ENCODE data around the gene CFAP91.

CFAP91 gene

DNA sequence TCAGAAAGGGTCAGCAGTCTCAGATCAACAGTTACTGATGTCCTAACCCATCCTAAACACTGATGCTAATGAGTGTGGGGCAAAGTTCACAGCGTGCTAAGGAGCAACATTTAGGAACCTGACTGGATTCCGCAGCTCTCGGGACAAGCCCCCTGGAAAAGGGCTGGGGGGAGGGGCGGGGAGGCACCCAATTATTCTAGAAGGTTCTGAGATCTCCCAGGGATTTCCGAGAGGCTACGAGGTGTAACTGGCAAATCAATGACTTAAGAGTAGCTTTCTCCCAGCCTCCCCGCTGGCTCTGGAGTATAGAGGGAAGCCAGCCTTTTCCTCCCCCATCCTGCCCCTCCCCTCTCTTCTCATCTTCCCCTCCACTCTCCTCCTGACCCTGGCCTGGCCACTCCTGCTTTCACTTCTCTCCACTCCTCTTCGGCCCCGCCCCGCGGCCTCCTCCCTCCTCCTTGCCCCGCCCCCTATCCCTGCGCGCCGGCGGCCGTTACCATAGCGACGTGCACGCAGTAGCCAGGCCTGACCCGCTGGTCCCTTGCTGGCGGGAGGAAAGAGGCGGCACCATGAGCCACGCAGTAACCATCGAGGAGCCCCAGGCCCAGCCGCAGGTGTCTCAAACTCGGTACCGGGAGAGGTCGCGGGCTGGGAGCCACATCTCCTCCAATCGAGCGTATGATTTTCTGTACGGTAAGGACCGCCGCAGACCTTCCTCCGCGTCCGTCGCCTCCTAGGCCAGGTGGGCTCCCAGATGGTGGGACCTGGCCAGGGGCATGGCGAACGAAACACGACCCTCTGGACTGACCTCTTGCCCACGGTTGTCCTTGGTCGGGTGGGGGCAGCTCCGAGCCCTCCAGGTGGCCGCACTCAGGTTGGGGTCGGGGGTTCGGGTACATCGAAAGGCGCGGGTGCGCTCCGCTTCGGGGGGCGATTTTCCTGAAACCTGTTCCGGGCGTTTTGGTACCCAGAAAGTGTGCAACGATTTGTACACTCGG lies at the start of gene CFAP91:
TSS of gene CFAP91 (plus strand) at position 493 of the 998 bp plus-strand sequence. CDS start at position 570, 77 bp downstream.
- FAIRE-seq: no peak

- no peak for FAIRE-seq
Observed at GRCh38 chr3:119653876-119654275, 48.9 kb upstream of the CFAP91 start.

DNA sequence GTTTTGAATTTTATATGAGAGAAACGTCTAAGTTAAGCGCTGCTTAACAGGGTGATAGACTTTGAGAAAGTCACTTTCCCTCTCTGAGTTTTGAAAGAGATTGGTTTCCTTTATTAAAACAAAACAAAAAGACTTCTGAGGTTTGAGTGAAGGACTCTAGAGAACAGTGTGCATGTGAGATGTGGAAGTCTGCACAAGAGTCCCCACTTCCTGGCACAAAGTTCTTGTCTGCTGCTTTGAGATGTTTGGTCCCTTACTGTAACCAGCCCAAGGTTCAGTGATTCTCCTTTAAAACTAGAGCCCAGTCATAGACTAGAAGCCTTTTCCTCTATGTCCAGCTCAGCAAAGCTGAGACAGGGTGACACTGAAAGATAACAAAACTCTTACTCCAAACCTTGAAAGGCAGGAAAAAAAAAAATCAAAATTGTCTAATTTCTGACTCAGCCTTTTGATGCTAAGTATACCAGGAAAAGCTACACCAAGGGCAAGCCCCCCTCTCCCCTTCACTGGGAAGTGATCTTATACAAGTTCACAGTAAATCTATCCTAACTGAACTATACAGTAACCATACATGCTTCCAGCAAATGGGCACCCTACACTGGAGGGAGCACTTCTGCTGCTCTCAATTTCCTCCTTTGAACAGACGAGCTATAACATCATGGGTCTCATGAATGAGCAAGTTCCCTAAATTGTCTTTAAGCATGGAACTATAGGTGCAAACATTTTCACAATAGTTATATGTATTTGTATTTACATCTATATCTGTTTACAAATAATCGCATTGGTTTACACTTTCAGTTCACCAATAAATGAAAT lies 44.7 kb upstream of the CFAP91 start:
- no peak for FAIRE-seq

DNA sequence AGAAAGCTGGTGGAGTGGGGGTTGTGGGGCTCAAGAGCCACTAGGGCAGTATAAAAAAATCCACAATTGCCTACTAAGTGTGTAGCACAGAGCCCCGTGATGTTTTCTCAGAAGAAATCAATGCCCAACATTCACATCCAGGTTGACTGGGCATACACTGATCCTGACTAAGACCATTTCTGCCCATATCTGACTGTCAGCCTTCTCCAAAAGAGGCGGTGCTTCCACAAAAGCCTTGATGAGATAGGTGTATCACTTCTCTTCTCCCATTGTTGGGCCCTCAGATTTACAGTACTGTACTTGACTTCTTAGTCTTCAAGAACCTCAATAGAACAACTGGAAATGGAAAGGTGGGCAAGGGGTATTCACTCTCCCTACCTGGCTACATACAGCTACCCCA lies 43.8 kb upstream of the CFAP91 start:
- no peak for FAIRE-seq

GRCh38 chr3:119659606-119660291 lies 43.1 kb upstream of the CFAP91 start:
- FAIRE-seq: no peak

- no peak for FAIRE-seq
Observed at GRCh38 chr3:119660474-119661440, 42.1 kb upstream of the CFAP91 start, which contains the start of gene POPDC2. TSS of gene POPDC2 (minus strand) at chr3:119660589. CDS start at chr3:119660423, 166 bp downstream.

DNA sequence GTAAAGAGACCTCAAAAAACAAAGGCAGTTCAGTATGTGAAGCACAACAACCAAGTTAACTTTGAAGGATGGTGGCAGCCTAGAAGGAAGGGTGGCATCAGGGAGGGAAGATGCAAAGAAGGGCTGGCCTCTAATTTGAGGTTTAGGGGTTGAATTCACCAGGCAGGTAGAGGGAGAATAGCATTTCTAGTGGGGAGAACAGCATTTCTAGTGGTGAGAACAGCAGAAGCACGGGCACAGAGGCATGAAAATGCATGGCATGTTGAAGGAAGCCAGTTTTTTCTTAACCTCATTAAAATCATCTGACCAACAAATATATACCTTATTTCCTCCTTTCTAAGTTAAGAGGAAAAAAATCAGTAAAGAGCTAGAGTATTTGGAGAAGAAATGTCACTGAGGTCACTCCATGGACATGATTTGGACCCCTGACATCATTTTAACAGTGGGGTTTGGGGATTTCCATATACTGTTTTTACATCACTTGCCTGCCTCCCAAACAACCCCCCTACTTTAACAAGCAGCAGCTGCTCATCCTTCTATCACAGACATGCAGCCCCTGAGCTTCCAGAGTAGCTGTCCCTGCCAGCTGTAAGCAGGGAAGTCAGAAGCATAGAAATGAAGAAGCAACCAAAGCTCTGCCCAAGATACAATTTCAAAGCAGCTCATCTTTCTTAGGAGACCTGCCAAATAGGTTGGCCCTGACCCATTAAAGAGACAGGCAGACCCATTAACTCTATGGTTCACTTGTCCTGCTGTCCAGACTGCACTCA lies 40.0 kb upstream of the CFAP91 start:
- FAIRE-seq: no peak

GRCh38 chr3:119663885-119664284 lies 38.9 kb upstream of the CFAP91 start:
- no peak for FAIRE-seq

DNA sequence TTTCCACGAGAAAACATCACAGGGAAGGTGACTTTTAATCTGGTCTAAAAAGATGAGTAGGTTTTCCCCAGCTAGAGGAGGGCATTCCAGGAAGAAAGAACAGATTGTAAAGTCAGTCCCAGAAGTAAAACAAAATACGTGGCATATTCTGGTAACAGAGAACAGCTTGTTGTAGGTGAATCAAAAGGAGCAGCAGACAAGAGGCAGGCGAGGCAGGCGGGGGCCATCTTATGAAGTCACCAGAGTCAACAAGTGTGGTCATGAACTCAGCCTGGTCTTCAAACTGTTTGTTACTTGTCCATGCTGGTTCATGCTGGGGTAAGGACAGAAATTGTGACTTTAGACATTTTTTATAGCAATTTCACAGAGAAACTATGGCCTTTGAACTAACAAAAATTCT lies 38.5 kb upstream of the CFAP91 start:
- no peak for FAIRE-seq

GRCh38 chr3:119664850-119665379 lies 37.9 kb upstream of the CFAP91 start:
- no peak for FAIRE-seq

- FAIRE-seq: no peak
Observed at GRCh38 chr3:119665954-119666559, 36.8 kb upstream of the CFAP91 start.

GRCh38 chr3:119669906-119670570 lies 32.8 kb upstream of the CFAP91 start:
- FAIRE-seq: no peak

GRCh38 chr3:119672776-119673175 lies 30.0 kb upstream of the CFAP91 start:
- no peak for FAIRE-seq

GRCh38 chr3:119673875-119674274 lies 28.9 kb upstream of the CFAP91 start:
- no peak for FAIRE-seq

DNA sequence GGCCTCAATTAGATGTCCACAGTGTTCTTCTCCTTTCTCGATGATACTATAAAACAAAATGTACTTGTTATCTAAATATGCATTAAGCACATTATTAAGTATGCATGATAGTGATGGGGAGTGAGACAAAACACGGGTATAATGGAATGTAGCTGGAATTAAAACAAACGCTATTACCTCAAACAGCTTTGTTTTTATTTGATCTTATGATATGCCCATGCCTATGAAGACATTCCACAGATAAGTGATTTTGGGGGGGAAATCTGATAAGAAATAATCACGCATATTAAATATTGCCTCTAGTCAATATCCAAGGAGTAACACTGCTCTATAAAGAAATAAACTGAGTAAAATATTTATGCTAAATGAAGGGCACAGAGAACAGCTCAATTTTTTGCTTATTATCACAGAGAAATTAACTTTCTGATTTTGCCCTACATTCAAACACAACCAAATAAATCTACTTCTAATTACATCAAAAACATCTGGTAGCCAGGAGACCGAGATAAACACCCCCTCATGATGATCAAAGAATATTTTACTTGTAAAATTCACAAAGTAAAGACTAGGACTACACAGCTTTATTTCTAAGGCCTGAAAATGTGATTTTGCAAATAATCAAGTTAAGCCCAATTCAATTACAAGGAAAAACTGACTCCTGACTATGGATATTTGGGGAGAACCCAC lies 27.5 kb upstream of the CFAP91 start:
- FAIRE-seq: no peak

- no peak for FAIRE-seq
Observed at GRCh38 chr3:119676020-119676419, 26.8 kb upstream of the CFAP91 start.

DNA sequence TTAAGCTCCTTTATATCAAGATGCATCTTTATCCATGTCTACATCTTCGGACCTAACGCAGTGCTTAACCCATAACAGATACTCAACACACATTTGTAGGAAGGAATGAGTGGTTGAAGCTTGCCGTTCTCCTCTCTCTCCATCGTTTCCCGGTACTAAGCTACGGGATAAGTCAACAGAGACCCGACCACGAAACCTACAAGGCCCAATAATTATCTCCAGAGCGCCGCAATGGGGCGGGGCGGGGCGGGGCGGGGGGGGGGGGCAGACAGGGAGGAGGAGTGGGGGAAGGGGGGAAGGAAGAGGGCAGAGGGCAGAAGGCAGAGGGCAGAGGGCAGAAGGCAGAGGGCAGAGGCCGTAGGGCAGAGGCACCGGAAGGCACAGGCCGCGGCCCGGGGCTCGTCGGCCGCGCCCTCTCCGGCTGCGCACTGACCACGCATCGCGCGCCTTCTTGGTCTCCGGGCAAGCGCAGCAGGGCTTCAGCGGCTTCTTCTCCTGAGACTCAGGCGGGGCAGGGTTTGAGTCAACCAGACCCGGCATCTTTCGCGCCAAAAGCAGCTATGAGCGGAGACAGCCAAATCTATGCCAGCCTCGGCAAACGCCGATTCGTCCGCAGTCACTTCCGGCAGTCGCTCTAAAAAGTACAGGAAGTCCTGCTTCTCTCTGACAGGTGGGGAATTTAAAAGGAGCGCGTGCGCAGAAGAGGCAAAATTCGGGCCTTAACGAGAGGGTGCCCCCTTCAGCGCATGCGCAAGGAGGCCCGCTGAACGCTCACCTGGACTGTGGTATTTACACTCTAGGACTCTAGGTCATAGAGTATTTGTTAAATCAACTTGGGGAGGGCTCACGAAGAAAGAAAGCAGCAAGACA lies 25.8 kb upstream of the CFAP91 start, which contains the start of gene COX17:
TSS of gene COX17 (minus strand) at position 636 of the 870 bp plus-strand sequence. CDS start at position 540, 96 bp downstream.
- peak; percentile 74 for FAIRE-seq

GRCh38 chr3:119677641-119677934 lies 25.2 kb upstream of the CFAP91 start:
- no peak for FAIRE-seq
